Activated naive CD8-positive, alpha-beta T cell treated with anti-CD3 and anti-CD28 coated beads, Interleukin-2, amount 10 ng/mL, durations not matched to agents 7 days and 5 days (primary cell): ENCODE measurements around the gene OPA3. TPM values are rescaled to one million over a fixed set of nuclear protein-coding genes. Genes with fewer than 3 reads are reported as not detected.

Source experiments
- ATAC-seq: fragments of 150-1000 bp; cut with Tn5 transposase; one replicate; pipeline ENCODE4 v1.10.0; 2021; ENCODE audit warnings: low read depth, moderate library complexity
- POLR2A ChIA-PET: fragments of 350-600 bp; sonication (Branson Sonifier 250); formaldehyde crosslinking; loops from one replicate; lab custom pipeline; 2021; ENCODE audit warnings: antibody characterized with exemption; lab: Charles Lee
- DNase-seq: peaks from one replicate; pipeline ENCODE4 v3.0.0; 2021
- H3K27ac Mint-ChIP-seq: one replicate; pipeline ENCODE4 v1.8.0; 2022; ENCODE audit warnings: mild to moderate bottlenecking, mixed read lengths
- H3K27me3 Mint-ChIP-seq: one replicate; pipeline ENCODE4 v1.8.0; 2022; ENCODE audit warnings: mild to moderate bottlenecking, moderate library complexity, mixed read lengths
- H3K36me3 Mint-ChIP-seq: one replicate; pipeline ENCODE4 v1.8.0; 2021; ENCODE audit warnings: mild to moderate bottlenecking, mixed read lengths
- H3K4me1 Mint-ChIP-seq: one replicate; pipeline ENCODE4 v1.8.0; 2021; ENCODE audit warnings: mixed read lengths
- H3K4me3 Mint-ChIP-seq: one replicate; pipeline ENCODE4 v1.8.0; 2022; ENCODE audit warnings: mild to moderate bottlenecking, moderate library complexity, mixed read lengths
- H3K9me3 Mint-ChIP-seq: one replicate; pipeline ENCODE4 v1.8.0; 2021; ENCODE audit warnings: mixed read lengths
- total RNA-seq, 2 experiments: library from RNA; stranded (reverse); gene quantifications; one replicate each; pipeline ENCODE4 v1.2.3, GENCODE V29; 2021

OPA3 gene
- total RNA-seq, 2 experiments from 2014 or later, result 10.6 to 11.8 TPM

- no peaks in the 10 kb centered on the region for H3K9me3 Mint-ChIP-seq
- peak; percentile 53 for DNase-seq
- no peak overlapping the region for H3K27ac Mint-ChIP-seq
- H3K27me3 Mint-ChIP-seq, result peaks cover 29% of the 10 kb centered on the region
- H3K36me3 Mint-ChIP-seq, result no peaks in the 10 kb centered on the region
- peaks cover 7% of the 10 kb centered on the region for H3K4me1 Mint-ChIP-seq
- POLR2A ChIA-PET, result no interaction called here
- H3K4me3 Mint-ChIP-seq, result no peak overlapping the region
- peak; percentile 60 for ATAC-seq
Observed at GRCh38 chr19:45591004-45591637, 6.5 kb upstream of the OPA3 start.

GRCh38 chr19:45590300-45591003, 5.8 kb upstream of the OPA3 start:
- Mint-ChIP-seq H3K27me3 (peaks cover 25% of the 10 kb centered on the region), H3K9me3 (no peaks in the 10 kb centered on the region), H3K4me1 (peaks cover 9% of the 10 kb centered on the region), H3K4me3 (no peak overlapping the region), H3K27ac (no peak overlapping the region), H3K36me3 (no peaks in the 10 kb centered on the region)
- POLR2A ChIA-PET, result no interaction called here
- ATAC-seq (no peak), DNase-seq (no peak)

GRCh38 chr19:45589768-45590167, 5.2 kb upstream of the OPA3 start:
- no peaks in the 10 kb centered on the region for H3K36me3 Mint-ChIP-seq
- no peaks in the 10 kb centered on the region for H3K9me3 Mint-ChIP-seq
- H3K27ac Mint-ChIP-seq, result peak overlapping the region; percentile 40
- H3K4me3 Mint-ChIP-seq, result no peak overlapping the region
- no peak for DNase-seq
- POLR2A ChIA-PET, result no interaction called here
- peaks cover 13% of the 10 kb centered on the region for H3K4me1 Mint-ChIP-seq
- H3K27me3 Mint-ChIP-seq, result peaks cover 25% of the 10 kb centered on the region
- ATAC-seq, result no peak

- Mint-ChIP-seq H3K27ac (no peak overlapping the region), H3K9me3 (no peaks in the 10 kb centered on the region), H3K36me3 (peaks cover under 1% of the 10 kb centered on the region), H3K27me3 (peaks cover 25% of the 10 kb centered on the region), H3K4me1 (peaks cover 15% of the 10 kb centered on the region), H3K4me3 (no peak overlapping the region)
- POLR2A ChIA-PET, result interaction anchor here (0.6 kb wide), 1 partner anchor 16 kb away, joined by 3 read pairs; no protein-coding TSS in a partner anchor
- DNase-seq, result no peak
- no peak for ATAC-seq
Observed at GRCh38 chr19:45587873-45588272, 3.3 kb upstream of the OPA3 start.

GRCh38 chr19:45585158-45585577, 566 bp upstream of the OPA3 start:
- H3K4me1 Mint-ChIP-seq, result peaks cover 8% of the 10 kb centered on the region
- ATAC-seq (no peak), DNase-seq (no peak)
- H3K36me3 Mint-ChIP-seq, result peaks cover 9% of the 10 kb centered on the region
- no peaks in the 10 kb centered on the region for H3K9me3 Mint-ChIP-seq
- H3K27ac Mint-ChIP-seq, result peak overlapping the region; percentile 94
- H3K4me3 Mint-ChIP-seq, result peak overlapping the region; percentile 93
- H3K27me3 Mint-ChIP-seq, result peaks cover 14% of the 10 kb centered on the region
- POLR2A ChIA-PET, result interaction anchor here (1.8 to 3.7 kb wide), 2 partner anchors 57 to 77 kb away, joined by 4 to 16 read pairs; no protein-coding TSS in a partner anchor

GRCh38 chr19:45581576-45581975, 3.0 kb downstream of the OPA3 start:
- no peaks in the 10 kb centered on the region for H3K27me3 Mint-ChIP-seq
- DNase-seq (no peak), ATAC-seq (no peak)
- H3K36me3 Mint-ChIP-seq, result peaks cover 10% of the 10 kb centered on the region
- H3K27ac Mint-ChIP-seq, result no peak overlapping the region
- peaks cover 18% of the 10 kb centered on the region for H3K4me1 Mint-ChIP-seq
- no peak overlapping the region for H3K4me3 Mint-ChIP-seq
- POLR2A ChIA-PET, result interaction anchor here (3.7 kb wide), 1 partner anchor 60 kb away, joined by 16 read pairs; no protein-coding TSS in a partner anchor
- no peaks in the 10 kb centered on the region for H3K9me3 Mint-ChIP-seq

- H3K4me1 Mint-ChIP-seq, result peaks cover 12% of the 10 kb centered on the region
- POLR2A ChIA-PET, result no interaction called here
- H3K27ac Mint-ChIP-seq, result no peak overlapping the region
- no peaks in the 10 kb centered on the region for H3K27me3 Mint-ChIP-seq
- no peak overlapping the region for H3K4me3 Mint-ChIP-seq
- ATAC-seq (no peak), DNase-seq (no peak)
- no peaks in the 10 kb centered on the region for H3K9me3 Mint-ChIP-seq
- peaks cover 10% of the 10 kb centered on the region for H3K36me3 Mint-ChIP-seq
Observed at GRCh38 chr19:45578861-45579260, 5.7 kb downstream of the OPA3 start.

- POLR2A ChIA-PET, result no interaction called here
- H3K4me1 Mint-ChIP-seq, result peaks cover 10% of the 10 kb centered on the region
- DNase-seq (no peak), ATAC-seq (no peak)
- peak overlapping the region; percentile 34 for H3K27ac Mint-ChIP-seq
- H3K4me3 Mint-ChIP-seq, result no peak overlapping the region
- no peaks in the 10 kb centered on the region for H3K27me3 Mint-ChIP-seq
- H3K9me3 Mint-ChIP-seq, result no peaks in the 10 kb centered on the region
- peaks cover 6% of the 10 kb centered on the region for H3K36me3 Mint-ChIP-seq
Observed at GRCh38 chr19:45577111-45577905, 7.3 kb downstream of the OPA3 start.

GRCh38 chr19:45576682-45577081, 7.9 kb downstream of the OPA3 start:
- peaks cover 5% of the 10 kb centered on the region for H3K36me3 Mint-ChIP-seq
- DNase-seq (no peak), ATAC-seq (no peak)
- H3K9me3 Mint-ChIP-seq, result no peaks in the 10 kb centered on the region
- no peak overlapping the region for H3K27ac Mint-ChIP-seq
- H3K4me1 Mint-ChIP-seq, result peaks cover 10% of the 10 kb centered on the region
- POLR2A ChIA-PET, result no interaction called here
- H3K27me3 Mint-ChIP-seq, result no peaks in the 10 kb centered on the region
- no peak overlapping the region for H3K4me3 Mint-ChIP-seq

- peaks cover 1% of the 10 kb centered on the region for H3K36me3 Mint-ChIP-seq
- no peak overlapping the region for H3K27ac Mint-ChIP-seq
- POLR2A ChIA-PET, result interaction anchor here (0.6 kb wide), 1 partner anchor 13 kb away, joined by 3 read pairs; no protein-coding TSS in a partner anchor
- ATAC-seq (no peak), DNase-seq (no peak)
- no peak overlapping the region for H3K4me3 Mint-ChIP-seq
- H3K9me3 Mint-ChIP-seq, result no peaks in the 10 kb centered on the region
- H3K27me3 Mint-ChIP-seq, result no peaks in the 10 kb centered on the region
- peaks cover 10% of the 10 kb centered on the region for H3K4me1 Mint-ChIP-seq
Observed at GRCh38 chr19:45575216-45575615, 9.4 kb downstream of the OPA3 start.

GRCh38 chr19:45574526-45574925, 10.1 kb downstream of the OPA3 start:
- ATAC-seq (no peak), DNase-seq (no peak)
- POLR2A ChIA-PET, result no interaction called here
- Mint-ChIP-seq H3K9me3 (no peaks in the 10 kb centered on the region), H3K27ac (no peak overlapping the region), H3K4me3 (no peak overlapping the region), H3K4me1 (peaks cover 15% of the 10 kb centered on the region), H3K36me3 (peaks cover 1% of the 10 kb centered on the region), H3K27me3 (no peaks in the 10 kb centered on the region)

GRCh38 chr19:45571457-45572220, 13.0 kb downstream of the OPA3 start:
- no peak overlapping the region for H3K27ac Mint-ChIP-seq
- peaks cover 7% of the 10 kb centered on the region for H3K4me1 Mint-ChIP-seq
- no peaks in the 10 kb centered on the region for H3K9me3 Mint-ChIP-seq
- H3K4me3 Mint-ChIP-seq, result no peak overlapping the region
- POLR2A ChIA-PET, result no interaction called here
- H3K36me3 Mint-ChIP-seq, result peaks cover 1% of the 10 kb centered on the region
- DNase-seq (no peak), ATAC-seq (no peak)
- no peaks in the 10 kb centered on the region for H3K27me3 Mint-ChIP-seq
